ENCODE results near the gene SCN5A. TPM values are rescaled to one million over a fixed set of nuclear protein-coding genes. Genes with fewer than 3 reads are reported as not detected.

The SCN5A gene
- polyA plus RNA-seq, 1 donor from 2014 or later: not detected

- no peak for TF ChIP-seq SMC3 (conservative IDR thresholded peaks at IDR 0.05; ENCODE audit: poor library complexity)
- TF ChIP-seq, protein P1, sequence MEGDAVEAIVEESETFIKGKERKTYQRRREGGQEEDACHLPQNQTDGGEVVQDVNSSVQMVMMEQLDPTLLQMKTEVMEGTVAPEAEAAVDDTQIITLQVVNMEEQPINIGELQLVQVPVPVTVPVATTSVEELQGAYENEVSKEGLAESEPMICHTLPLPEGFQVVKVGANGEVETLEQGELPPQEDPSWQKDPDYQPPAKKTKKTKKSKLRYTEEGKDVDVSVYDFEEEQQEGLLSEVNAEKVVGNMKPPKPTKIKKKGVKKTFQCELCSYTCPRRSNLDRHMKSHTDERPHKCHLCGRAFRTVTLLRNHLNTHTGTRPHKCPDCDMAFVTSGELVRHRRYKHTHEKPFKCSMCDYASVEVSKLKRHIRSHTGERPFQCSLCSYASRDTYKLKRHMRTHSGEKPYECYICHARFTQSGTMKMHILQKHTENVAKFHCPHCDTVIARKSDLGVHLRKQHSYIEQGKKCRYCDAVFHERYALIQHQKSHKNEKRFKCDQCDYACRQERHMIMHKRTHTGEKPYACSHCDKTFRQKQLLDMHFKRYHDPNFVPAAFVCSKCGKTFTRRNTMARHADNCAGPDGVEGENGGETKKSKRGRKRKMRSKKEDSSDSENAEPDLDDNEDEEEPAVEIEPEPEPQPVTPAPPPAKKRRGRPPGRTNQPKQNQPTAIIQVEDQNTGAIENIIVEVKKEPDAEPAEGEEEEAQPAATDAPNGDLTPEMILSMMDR (IDR thresholded peaks at IDR 0.05; ENCODE audit: poor library complexity, severe bottlenecking): no peak
- H3K9me3 ChIP-seq (ENCODE audit: low read length): no peaks in the 10 kb centered on the region
- H3K27me3 ChIP-seq (ENCODE audit: insufficient read depth, low read depth, low read length): no peaks in the 10 kb centered on the region
- H3K27ac ChIP-seq (ENCODE audit: low read length): no peak overlapping the region
- H3K4me2 ChIP-seq (ENCODE audit: low read length): no peak overlapping the region
- no peak overlapping the region for H2AFZ ChIP-seq (ENCODE audit: low read depth, low read length)
- H3K9ac ChIP-seq (ENCODE audit: low read length): no peak overlapping the region
- no peaks in the 10 kb centered on the region for H3K79me2 ChIP-seq (replicated peaks; ENCODE audit: insufficient read depth, low read length)
- no peaks in the 10 kb centered on the region for H3K36me3 ChIP-seq (ENCODE audit: insufficient read depth, low read length)
- no peaks in the 10 kb centered on the region for H3F3A ChIP-seq (ENCODE audit: insufficient read depth, low read length, poor library complexity, severe bottlenecking)
- H3K4me3 ChIP-seq (ENCODE audit: low read length): no peak overlapping the region
- no peaks in the 10 kb centered on the region for H4K20me1 ChIP-seq (ENCODE audit: insufficient read depth)
- H3K9me2 ChIP-seq (ENCODE audit: insufficient read depth, low read length): no peaks in the 10 kb centered on the region
These were observed 37.8 kb upstream of the SCN5A start for GRCh38 chr3:38687321-38687720.

- Histone ChIP-seq H3K27me3 (ENCODE audit: insufficient read depth, low read depth, low read length) (no peaks in the 10 kb centered on the region), H3K4me3 (ENCODE audit: low read length) (no peak overlapping the region), H3K27ac (ENCODE audit: low read length) (no peak overlapping the region), H3F3A (ENCODE audit: insufficient read depth, low read length, poor library complexity, severe bottlenecking) (no peaks in the 10 kb centered on the region), H4K20me1 (ENCODE audit: insufficient read depth) (no peaks in the 10 kb centered on the region), H3K9me2 (ENCODE audit: insufficient read depth, low read length) (no peaks in the 10 kb centered on the region), H3K79me2 (replicated peaks; ENCODE audit: insufficient read depth, low read length) (no peaks in the 10 kb centered on the region), H2AFZ (ENCODE audit: low read depth, low read length) (no peak overlapping the region), H3K9ac (ENCODE audit: low read length) (no peak overlapping the region), H3K4me2 (ENCODE audit: low read length) (no peak overlapping the region), H3K9me3 (ENCODE audit: low read length) (no peaks in the 10 kb centered on the region), H3K36me3 (ENCODE audit: insufficient read depth, low read length) (no peaks in the 10 kb centered on the region)
- TF ChIP-seq RAD21 (conservative IDR thresholded peaks at IDR 0.05) (no peak), REST (IDR thresholded peaks at IDR 0.05; ENCODE audit: borderline replicate concordance) (no peak), TAF1 (IDR thresholded peaks at IDR 0.05; ENCODE audit: low read depth) (no peak)
These were observed 35.1 kb upstream of the SCN5A start for GRCh38 chr3:38684546-38684945.

GRCh38 chr3:38669668-38670067, 20.2 kb upstream of the SCN5A start:
- Histone ChIP-seq H3K4me3 (ENCODE audit: low read length) (no peak overlapping the region), H4K20me1 (ENCODE audit: insufficient read depth) (no peaks in the 10 kb centered on the region), H3K9me3 (ENCODE audit: low read length) (no peaks in the 10 kb centered on the region), H3K27me3 (ENCODE audit: insufficient read depth, low read depth, low read length) (no peaks in the 10 kb centered on the region), H3K27ac (ENCODE audit: low read length) (no peak overlapping the region), H3K9me2 (ENCODE audit: insufficient read depth, low read length) (no peaks in the 10 kb centered on the region), H3F3A (ENCODE audit: insufficient read depth, low read length, poor library complexity, severe bottlenecking) (no peaks in the 10 kb centered on the region), H3K79me2 (replicated peaks; ENCODE audit: insufficient read depth, low read length) (no peaks in the 10 kb centered on the region), H3K36me3 (ENCODE audit: insufficient read depth, low read length) (no peaks in the 10 kb centered on the region), H2AFZ (ENCODE audit: low read depth, low read length) (no peak overlapping the region), H3K9ac (ENCODE audit: low read length) (no peak overlapping the region), H3K4me2 (ENCODE audit: low read length) (no peak overlapping the region)
- TF ChIP-seq POLR2AphosphoS5 (IDR thresholded peaks at IDR 0.05): no peak
- no peak for TF ChIP-seq EP300 (conservative IDR thresholded peaks at IDR 0.05; ENCODE audit: poor library complexity, severe bottlenecking)
- no peak for TF ChIP-seq MXI1 (conservative IDR thresholded peaks at IDR 0.05; ENCODE audit: poor library complexity, severe bottlenecking)
- TF ChIP-seq SMC3 (conservative IDR thresholded peaks at IDR 0.05; ENCODE audit: poor library complexity): no peak
- TF ChIP-seq, protein P1 (IDR thresholded peaks at IDR 0.05; ENCODE audit: poor library complexity, severe bottlenecking): no peak
- no peak for TF ChIP-seq REST (IDR thresholded peaks at IDR 0.05; ENCODE audit: borderline replicate concordance)
- no peak for TF ChIP-seq RAD21 (conservative IDR thresholded peaks at IDR 0.05)
- no peak for TF ChIP-seq TAF1 (IDR thresholded peaks at IDR 0.05; ENCODE audit: low read depth)
- TF ChIP-seq EZH2 (IDR thresholded peaks at IDR 0.05; ENCODE audit: borderline replicate concordance, insufficient read depth, low read length, poor library complexity, severe bottlenecking): no peak

Data from neural cell (in vitro differentiated cells).